HCT116 (cell line): ENCODE measurements around the gene RAB36. TPM values are rescaled to one million over a fixed set of nuclear protein-coding genes. Genes with fewer than 3 reads are reported as not detected.

ENCODE experiments used
- ATAC-seq: fragments of 200-7000 bp; cut with Tn5 transposase; 2 replicates; pipeline ENCODE4 v1.9.1; 2020; ENCODE audit warnings: mild to moderate bottlenecking, moderate library complexity
- BruUV-seq: library from RNA; stranded (reverse); fragments of 400-500 nt; replicated peaks from 2 replicates; lab custom pipeline; 2021; lab: Mats Ljungman, UMichigan
- CTCF ChIA-PET: fragments of 300-600 bp; sonication (Branson Sonifier 250); formaldehyde crosslinking; loops from one replicate; lab custom pipeline; 2021; ENCODE audit warnings: antibody characterized with exemption; lab: Charles Lee
- POLR2A ChIA-PET: fragments of 300-600, 350-600 bp; sonication (Branson Sonifier 250); formaldehyde crosslinking; loops from one replicate; lab custom pipeline; 2021; ENCODE audit warnings: antibody characterized with exemption; lab: Charles Lee
- RAD21 ChIA-PET, 2 experiments: fragments of 300-600 bp; sonication (Branson Sonifier 250); formaldehyde crosslinking; loops; one replicate each; lab custom pipeline; 2023; ENCODE audit warnings: low total read pairs in 2 of 2; ENCODE audit not compliant: uncharacterized antibody in 2 of 2, unreplicated experiment in 2 of 2, low non-redundant PET in 1 of 2; lab: Charles Lee
- DNase-seq: peaks from one replicate; pipeline ENCODE4 v3.0.0-alpha.2; 2010; ENCODE audit warnings: low read depth, low spot score
- H2AFZ ChIP-seq: fragments of 200-600 bp; shearing (Covaris generic), sonication (generic); 2 replicates; pipeline ENCODE4 v1.6.1; 2017; ENCODE audit warnings: low read depth, mixed run types, mixed read lengths, antibody characterized with exemption, low read length; ENCODE audit not compliant: poor library complexity, severe bottlenecking
- H3K27ac ChIP-seq: 2 replicates; pipeline ENCODE4 v1.5.1; 2012; ENCODE audit warnings: low read depth, low read length
- H3K27me3 ChIP-seq: fragments of 200-600 bp; sonication (generic); 2 replicates; pipeline ENCODE4 v1.6.1; 2016; ENCODE audit warnings: mixed run types, low read length, mixed read lengths; ENCODE audit not compliant: insufficient read depth
- H3K36me3 ChIP-seq, 2 experiments: fragments of 200-500 bp in 1 of 2; fragments of 200-600 bp in 1 of 2; sonication (Bioruptor generic) in 1 of 2; sonication (generic) in 1 of 2; 2 replicates each; pipeline versions ENCODE4 v1.5.1 to v1.6.1; 2014 to 2016; ENCODE audit warnings: low read length in 2 of 2, inconsistent platforms in 1 of 2, mixed read lengths in 1 of 2, mixed run types in 1 of 2; ENCODE audit not compliant: insufficient read depth in 2 of 2, control insufficient read depth in 1 of 2
- H3K4me1 ChIP-seq, 2 experiments: fragments of 200-600 bp in 1 of 2; sonication (generic) in 1 of 2; 2 replicates each; pipeline versions ENCODE4 v1.5.1 to v1.6.1; 2012 to 2017; ENCODE audit warnings: low read length in 2 of 2, inconsistent platforms in 1 of 2, mild to moderate bottlenecking in 1 of 2, mixed read lengths in 1 of 2, mixed run types in 1 of 2, moderate library complexity in 1 of 2; ENCODE audit not compliant: insufficient read depth in 2 of 2, control insufficient read depth in 1 of 2
- H3K4me2 ChIP-seq: fragments of 200-600 bp; sonication (generic); 2 replicates; pipeline ENCODE4 v1.6.1; 2017; ENCODE audit warnings: mixed run types, low read length, mixed read lengths
- H3K4me3 ChIP-seq, 2 experiments: fragments of 200-600 bp in 1 of 2; sonication (generic) in 1 of 2; replicated peaks in 1 of 2; 2 replicates each; pipeline ENCODE4 v1.5.1; 2011 to 2016; ENCODE audit warnings: low read length in 2 of 2, control low read depth in 1 of 2, low read depth in 1 of 2, mild to moderate bottlenecking in 1 of 2, mixed read lengths in 1 of 2, mixed run types in 1 of 2
- H3K79me2 ChIP-seq: fragments of 200-600 bp; sonication (generic); 2 replicates; pipeline ENCODE4 v1.6.1; 2017; ENCODE audit warnings: mild to moderate bottlenecking, mixed run types, low read length, moderate library complexity, mixed read lengths; ENCODE audit not compliant: insufficient read depth
- H3K9ac ChIP-seq: fragments of 200-600 bp; sonication (generic); 2 replicates; pipeline ENCODE4 v1.6.1; 2016; ENCODE audit warnings: low read length, mixed read lengths
- H3K9me2 ChIP-seq: fragments of 200-600 bp; sonication (generic), shearing (Covaris generic); 2 replicates; pipeline ENCODE4 v1.6.1; 2017; ENCODE audit warnings: mixed run types, mild to moderate bottlenecking, moderate library complexity; ENCODE audit not compliant: insufficient read depth
- H3K9me3 ChIP-seq, 2 experiments: fragments of 200-500 bp in 1 of 2; fragments of 200-600 bp in 1 of 2; sonication (Bioruptor generic) in 1 of 2; sonication (generic) in 1 of 2; 2 replicates each; pipeline ENCODE4 v1.6.1; 2014 to 2017; ENCODE audit warnings: low read length in 2 of 2, mixed read lengths in 2 of 2, inconsistent platforms in 1 of 2, low read depth in 1 of 2, mild to moderate bottlenecking in 1 of 2, mixed run types in 1 of 2, moderate library complexity in 1 of 2; ENCODE audit not compliant: control insufficient read depth in 1 of 2, insufficient read depth in 1 of 2
- H4K20me1 ChIP-seq: fragments of 200-600 bp; sonication (generic), shearing (Covaris generic); 2 replicates; pipeline ENCODE4 v1.6.1; 2017; ENCODE audit warnings: mixed run types, mild to moderate bottlenecking, moderate library complexity; ENCODE audit not compliant: insufficient read depth
- CEBPB ChIP-seq: IDR thresholded peaks from 2 replicates; pipeline ENCODE4 v1.6.1; 2012; ENCODE audit warnings: low read depth
- CTCF ChIP-seq, 3 experiments: fragments of 200-600 bp in 1 of 3; sonication (generic) in 1 of 3; IDR thresholded peaks in 2 of 3; conservative IDR thresholded peaks in 1 of 3; 2 replicates each; pipeline ENCODE4 v1.5.1; 2012 to 2017; ENCODE audit warnings: low read depth in 2 of 3, low read length in 2 of 3, antibody characterized with exemption in 1 of 3, borderline replicate concordance in 1 of 3, control low read depth in 1 of 3, mild to moderate bottlenecking in 1 of 3, mixed read lengths in 1 of 3, mixed run types in 1 of 3, moderate library complexity in 1 of 3; ENCODE audit not compliant: insufficient read depth in 1 of 3
- EGR1 ChIP-seq: IDR thresholded peaks from 2 replicates; pipeline ENCODE4 v1.6.1; 2012; ENCODE audit warnings: low read depth
- ELF1 ChIP-seq: IDR thresholded peaks from 2 replicates; pipeline ENCODE4 v1.6.1; 2012; ENCODE audit warnings: low read depth, borderline replicate concordance
- EZH2 ChIP-seq: fragments of 200-600 bp; sonication (generic); IDR thresholded peaks from 2 replicates; pipeline ENCODE4 v1.6.1; 2017; ENCODE audit warnings: antibody characterized with exemption, mixed run types
- EZH2phosphoT487 ChIP-seq: fragments of 200-600 bp; IDR thresholded peaks from 2 replicates; pipeline ENCODE4 v1.6.1; 2018; ENCODE audit warnings: antibody characterized with exemption, borderline replicate concordance
- FOSL1 ChIP-seq: IDR thresholded peaks from 2 replicates; pipeline ENCODE4 v1.6.1; 2012; ENCODE audit warnings: low read depth
- JUND ChIP-seq: IDR thresholded peaks from 2 replicates; pipeline ENCODE4 v1.6.1; 2012
- POLR2AphosphoS5 ChIP-seq: IDR thresholded peaks from 2 replicates; pipeline ENCODE4 v1.6.1; 2011; ENCODE audit warnings: mild to moderate bottlenecking, low read depth, low read length, moderate library complexity
- REST ChIP-seq: IDR thresholded peaks from 2 replicates; pipeline ENCODE4 v1.6.1; 2012; ENCODE audit warnings: low read depth
- SIN3A ChIP-seq: IDR thresholded peaks from 2 replicates; pipeline ENCODE4 v1.6.1; 2012; ENCODE audit warnings: low read depth
- SP1 ChIP-seq: IDR thresholded peaks from 2 replicates; pipeline ENCODE4 v1.6.1; 2012; ENCODE audit warnings: low read depth
- SRF ChIP-seq: IDR thresholded peaks from 2 replicates; pipeline ENCODE4 v1.6.1; 2012; ENCODE audit warnings: low read depth
- TCF7L2 ChIP-seq: IDR thresholded peaks from 2 replicates; pipeline ENCODE4 v1.7.0; 2011; ENCODE audit warnings: borderline replicate concordance, inconsistent platforms; ENCODE audit not compliant: insufficient read depth, insufficient read length; ENCODE audit errors: extremely low read depth
- ZBTB33 ChIP-seq: IDR thresholded peaks from 2 replicates; pipeline ENCODE4 v1.6.1; 2011; ENCODE audit warnings: mild to moderate bottlenecking, low read length, moderate library complexity; ENCODE audit not compliant: insufficient replicate concordance; ENCODE audit errors: extremely low read depth
- ZFX ChIP-seq: fragments of 450-650 bp; IDR thresholded peaks from 2 replicates; pipeline ENCODE4 v1.6.1; 2017
- ZNF274 ChIP-seq: fragments of 200-500 bp; sonication (Bioruptor generic); IDR thresholded peaks from 2 replicates; pipeline ENCODE4 v1.6.1; 2014; ENCODE audit warnings: mild to moderate bottlenecking, low read depth, low read length, inconsistent platforms
- intact Hi-C: fragments of 100-400 bp; cut with micrococcal nuclease; formaldehyde crosslinking; loops from 2 replicates; pipeline ENCODE4 v1.10.0; 2022
- total RNA-seq: library from RNA; stranded (reverse); gene quantifications from one replicate; pipeline ENCODE4 v1.2.1, GENCODE V29; 2021; ENCODE audit not compliant: unreplicated experiment

Gene RAB36
- total RNA-seq, 1 experiment from 2014 or later = 6.1 TPM

- BruUV-seq = no TSS peak
- Histone ChIP-seq H3K9me2 (no peaks in the 10 kb centered on the region), H3K4me3 (no peak overlapping the region), H3K4me1 (peaks cover 4 to 13% of the 10 kb centered on the region in 2 experiments; a peak in 3 of 4 replicates), H4K20me1 (no peaks in the 10 kb centered on the region), H3K36me3 (no peaks in the 10 kb centered on the region), H3K9ac (no peak overlapping the region), H3K27me3 (no peaks in the 10 kb centered on the region), H3K4me2 (peak overlapping the region; percentile 9; the same call in 1 of the 2 replicates), H3K79me2 (no peaks in the 10 kb centered on the region), H3K9me3 (no peaks in the 10 kb centered on the region), H3K27ac (no peak overlapping the region), H2AFZ (no peak overlapping the region)
- no peak for DNase-seq
- no peak for TF ChIP-seq ELF1
- no peak for TF ChIP-seq SP1
- TF ChIP-seq SRF = no peak
- TF ChIP-seq SIN3A = no peak
- no peak for TF ChIP-seq POLR2AphosphoS5
- TF ChIP-seq ZNF274 = no peak
- no peak for TF ChIP-seq REST
- no peak for TF ChIP-seq JUND
- TF ChIP-seq EZH2 = no peak
- TF ChIP-seq EGR1 = no peak
- no peak for TF ChIP-seq ZFX
- no peak for TF ChIP-seq ZBTB33
- no peak for TF ChIP-seq CEBPB
- no peak for TF ChIP-seq TCF7L2
- TF ChIP-seq FOSL1 = no peak
- TF ChIP-seq EZH2phosphoT487 = no peak
- TF ChIP-seq CTCF (IDR thresholded peaks at IDR 0.05 in 2 of 3, conservative IDR thresholded peaks at IDR 0.05 in 1 of 3; ENCODE audit: borderline replicate concordance in 1 of 3, insufficient read depth in 1 of 3, low read depth in 2 of 3, low read length in 2 of 3) = no peak
- RAD21 ChIA-PET = no interaction called here
- CTCF ChIA-PET = no interaction called here
- no peak for ATAC-seq
- POLR2A ChIA-PET = no interaction called here
- intact Hi-C loops = no loop called here
These were observed 7.2 kb downstream of the RAB36 start for GRCh38 chr22:23152238-23153114.
